HCT116 (cell line): Measurements from ENCODE around the gene FAM168B. TPM values are rescaled to one million over a fixed set of nuclear protein-coding genes. Genes with fewer than 3 reads are reported as not detected.

Source experiments
- ATAC-seq: fragments of 200-7000 bp; cut with Tn5 transposase; 2 replicates; pipeline ENCODE4 v1.9.1; 2020; ENCODE audit warnings: mild to moderate bottlenecking, moderate library complexity
- BruUV-seq: library from RNA; stranded (reverse); fragments of 400-500 nt; replicated peaks from 2 replicates; lab custom pipeline; 2021; lab: Mats Ljungman, UMichigan
- CTCF ChIA-PET: fragments of 300-600 bp; sonication (Branson Sonifier 250); formaldehyde crosslinking; loops from one replicate; lab custom pipeline; 2021; ENCODE audit warnings: antibody characterized with exemption; lab: Charles Lee
- POLR2A ChIA-PET: fragments of 300-600, 350-600 bp; sonication (Branson Sonifier 250); formaldehyde crosslinking; loops from one replicate; lab custom pipeline; 2021; ENCODE audit warnings: antibody characterized with exemption; lab: Charles Lee
- RAD21 ChIA-PET, 2 experiments: fragments of 300-600 bp; sonication (Branson Sonifier 250); formaldehyde crosslinking; loops; one replicate each; lab custom pipeline; 2023; ENCODE audit warnings: low total read pairs in 2 of 2; ENCODE audit not compliant: uncharacterized antibody in 2 of 2, unreplicated experiment in 2 of 2, low non-redundant PET in 1 of 2; lab: Charles Lee
- DNase-seq: peaks from one replicate; pipeline ENCODE4 v3.0.0-alpha.2; 2010; ENCODE audit warnings: low read depth, low spot score
- H2AFZ ChIP-seq: fragments of 200-600 bp; shearing (Covaris generic), sonication (generic); 2 replicates; pipeline ENCODE4 v1.6.1; 2017; ENCODE audit warnings: low read depth, mixed run types, mixed read lengths, antibody characterized with exemption, low read length; ENCODE audit not compliant: poor library complexity, severe bottlenecking
- H3K27ac ChIP-seq: 2 replicates; pipeline ENCODE4 v1.5.1; 2012; ENCODE audit warnings: low read depth, low read length
- H3K27me3 ChIP-seq: fragments of 200-600 bp; sonication (generic); 2 replicates; pipeline ENCODE4 v1.6.1; 2016; ENCODE audit warnings: mixed run types, low read length, mixed read lengths; ENCODE audit not compliant: insufficient read depth
- H3K36me3 ChIP-seq, 2 experiments: fragments of 200-500 bp in 1 of 2; fragments of 200-600 bp in 1 of 2; sonication (Bioruptor generic) in 1 of 2; sonication (generic) in 1 of 2; 2 replicates each; pipeline versions ENCODE4 v1.5.1 to v1.6.1; 2014 to 2016; ENCODE audit warnings: low read length in 2 of 2, inconsistent platforms in 1 of 2, mixed read lengths in 1 of 2, mixed run types in 1 of 2; ENCODE audit not compliant: insufficient read depth in 2 of 2, control insufficient read depth in 1 of 2
- H3K4me1 ChIP-seq, 2 experiments: fragments of 200-600 bp in 1 of 2; sonication (generic) in 1 of 2; 2 replicates each; pipeline versions ENCODE4 v1.5.1 to v1.6.1; 2012 to 2017; ENCODE audit warnings: low read length in 2 of 2, inconsistent platforms in 1 of 2, mild to moderate bottlenecking in 1 of 2, mixed read lengths in 1 of 2, mixed run types in 1 of 2, moderate library complexity in 1 of 2; ENCODE audit not compliant: insufficient read depth in 2 of 2, control insufficient read depth in 1 of 2
- H3K4me2 ChIP-seq: fragments of 200-600 bp; sonication (generic); 2 replicates; pipeline ENCODE4 v1.6.1; 2017; ENCODE audit warnings: mixed run types, low read length, mixed read lengths
- H3K4me3 ChIP-seq, 2 experiments: fragments of 200-600 bp in 1 of 2; sonication (generic) in 1 of 2; replicated peaks in 1 of 2; 2 replicates each; pipeline ENCODE4 v1.5.1; 2011 to 2016; ENCODE audit warnings: low read length in 2 of 2, control low read depth in 1 of 2, low read depth in 1 of 2, mild to moderate bottlenecking in 1 of 2, mixed read lengths in 1 of 2, mixed run types in 1 of 2
- H3K79me2 ChIP-seq: fragments of 200-600 bp; sonication (generic); 2 replicates; pipeline ENCODE4 v1.6.1; 2017; ENCODE audit warnings: mild to moderate bottlenecking, mixed run types, low read length, moderate library complexity, mixed read lengths; ENCODE audit not compliant: insufficient read depth
- H3K9ac ChIP-seq: fragments of 200-600 bp; sonication (generic); 2 replicates; pipeline ENCODE4 v1.6.1; 2016; ENCODE audit warnings: low read length, mixed read lengths
- H3K9me2 ChIP-seq: fragments of 200-600 bp; sonication (generic), shearing (Covaris generic); 2 replicates; pipeline ENCODE4 v1.6.1; 2017; ENCODE audit warnings: mixed run types, mild to moderate bottlenecking, moderate library complexity; ENCODE audit not compliant: insufficient read depth
- H3K9me3 ChIP-seq, 2 experiments: fragments of 200-500 bp in 1 of 2; fragments of 200-600 bp in 1 of 2; sonication (Bioruptor generic) in 1 of 2; sonication (generic) in 1 of 2; 2 replicates each; pipeline ENCODE4 v1.6.1; 2014 to 2017; ENCODE audit warnings: low read length in 2 of 2, mixed read lengths in 2 of 2, inconsistent platforms in 1 of 2, low read depth in 1 of 2, mild to moderate bottlenecking in 1 of 2, mixed run types in 1 of 2, moderate library complexity in 1 of 2; ENCODE audit not compliant: control insufficient read depth in 1 of 2, insufficient read depth in 1 of 2
- H4K20me1 ChIP-seq: fragments of 200-600 bp; sonication (generic), shearing (Covaris generic); 2 replicates; pipeline ENCODE4 v1.6.1; 2017; ENCODE audit warnings: mixed run types, mild to moderate bottlenecking, moderate library complexity; ENCODE audit not compliant: insufficient read depth
- CBX3 ChIP-seq: IDR thresholded peaks from 2 replicates; pipeline ENCODE4 v1.6.1; 2012; ENCODE audit warnings: low read depth
- CTCF ChIP-seq, 3 experiments: fragments of 200-600 bp in 1 of 3; sonication (generic) in 1 of 3; IDR thresholded peaks in 2 of 3; conservative IDR thresholded peaks in 1 of 3; 2 replicates each; pipeline ENCODE4 v1.5.1; 2012 to 2017; ENCODE audit warnings: low read depth in 2 of 3, low read length in 2 of 3, antibody characterized with exemption in 1 of 3, borderline replicate concordance in 1 of 3, control low read depth in 1 of 3, mild to moderate bottlenecking in 1 of 3, mixed read lengths in 1 of 3, mixed run types in 1 of 3, moderate library complexity in 1 of 3; ENCODE audit not compliant: insufficient read depth in 1 of 3
- EZH2phosphoT487 ChIP-seq: fragments of 200-600 bp; IDR thresholded peaks from 2 replicates; pipeline ENCODE4 v1.6.1; 2018; ENCODE audit warnings: antibody characterized with exemption, borderline replicate concordance
- FOSL1 ChIP-seq: IDR thresholded peaks from 2 replicates; pipeline ENCODE4 v1.6.1; 2012; ENCODE audit warnings: low read depth
- MAX ChIP-seq: IDR thresholded peaks from 2 replicates; pipeline ENCODE4 v1.6.1; 2012
- POLR2AphosphoS5 ChIP-seq: IDR thresholded peaks from 2 replicates; pipeline ENCODE4 v1.6.1; 2011; ENCODE audit warnings: mild to moderate bottlenecking, low read depth, low read length, moderate library complexity
- RAD21 ChIP-seq: IDR thresholded peaks from 2 replicates; pipeline ENCODE4 v1.6.1; 2012; ENCODE audit warnings: low read depth, mild to moderate bottlenecking
- REST ChIP-seq: IDR thresholded peaks from 2 replicates; pipeline ENCODE4 v1.6.1; 2012; ENCODE audit warnings: low read depth
- ZBTB33 ChIP-seq: IDR thresholded peaks from 2 replicates; pipeline ENCODE4 v1.6.1; 2011; ENCODE audit warnings: mild to moderate bottlenecking, low read length, moderate library complexity; ENCODE audit not compliant: insufficient replicate concordance; ENCODE audit errors: extremely low read depth
- ZFX ChIP-seq: fragments of 450-650 bp; IDR thresholded peaks from 2 replicates; pipeline ENCODE4 v1.6.1; 2017
- ZNF274 ChIP-seq: fragments of 200-500 bp; sonication (Bioruptor generic); IDR thresholded peaks from 2 replicates; pipeline ENCODE4 v1.6.1; 2014; ENCODE audit warnings: mild to moderate bottlenecking, low read depth, low read length, inconsistent platforms
- intact Hi-C: fragments of 100-400 bp; cut with micrococcal nuclease; formaldehyde crosslinking; loops from 2 replicates; pipeline ENCODE4 v1.10.0; 2022
- total RNA-seq: library from RNA; stranded (reverse); gene quantifications from one replicate; pipeline ENCODE4 v1.2.1, GENCODE V29; 2021; ENCODE audit not compliant: unreplicated experiment

FAM168B gene
- total RNA-seq, 1 experiment from 2014 or later, result 94.5 TPM

GRCh38 chr2:131006561-131006960 lies 86.7 kb downstream of the FAM168B start:
- no peaks in the 10 kb centered on the region for H3K4me1 ChIP-seq
- H3K79me2 ChIP-seq, result no peaks in the 10 kb centered on the region
- H2AFZ ChIP-seq, result no peak overlapping the region
- BruUV-seq, result no TSS peak
- H3K27ac ChIP-seq, result no peak overlapping the region
- ATAC-seq (no peak), DNase-seq (no peak)
- ChIA-PET RAD21 (no interaction called here), CTCF (no interaction called here), POLR2A (no interaction called here)
- H3K36me3 ChIP-seq, result no peaks in the 10 kb centered on the region
- no peaks in the 10 kb centered on the region for H4K20me1 ChIP-seq
- H3K9me3 ChIP-seq, result no peaks in the 10 kb centered on the region
- no peak for TF ChIP-seq REST
- no peak for TF ChIP-seq ZFX
- TF ChIP-seq FOSL1, result no peak
- TF ChIP-seq RAD21, result no peak
- no peak overlapping the region for H3K4me3 ChIP-seq
- no peak overlapping the region for H3K9ac ChIP-seq
- no peaks in the 10 kb centered on the region for H3K9me2 ChIP-seq
- intact Hi-C loops, result no loop called here
- no peak overlapping the region for H3K4me2 ChIP-seq
- no peaks in the 10 kb centered on the region for H3K27me3 ChIP-seq

- H3K27me3 ChIP-seq, result no peaks in the 10 kb centered on the region
- BruUV-seq, result no TSS peak
- CTCF ChIA-PET, result no interaction called here
- no peak overlapping the region for H3K4me3 ChIP-seq
- no peaks in the 10 kb centered on the region for H3K9me3 ChIP-seq
- no peak overlapping the region for H3K4me2 ChIP-seq
- intact Hi-C loops, result no loop called here
- H3K27ac ChIP-seq, result no peak overlapping the region
- no peaks in the 10 kb centered on the region for H3K4me1 ChIP-seq
- no peaks in the 10 kb centered on the region for H3K36me3 ChIP-seq
- ATAC-seq (no peak), DNase-seq (no peak)
- H3K9ac ChIP-seq, result no peak overlapping the region
- H2AFZ ChIP-seq, result no peak overlapping the region
- RAD21 ChIA-PET, result no interaction called here
- H3K79me2 ChIP-seq, result no peaks in the 10 kb centered on the region
- H3K9me2 ChIP-seq, result no peaks in the 10 kb centered on the region
- H4K20me1 ChIP-seq, result no peaks in the 10 kb centered on the region
- POLR2A ChIA-PET, result no interaction called here
- TF ChIP-seq CTCF (IDR thresholded peaks at IDR 0.05 in 2 of 3, conservative IDR thresholded peaks at IDR 0.05 in 1 of 3; ENCODE audit: borderline replicate concordance in 1 of 3, insufficient read depth in 1 of 3, low read depth in 2 of 3, low read length in 2 of 3), result no peak
- TF ChIP-seq RAD21, result no peak
- no peak for TF ChIP-seq CBX3
- TF ChIP-seq POLR2AphosphoS5, result no peak
- no peak for TF ChIP-seq EZH2phosphoT487
- TF ChIP-seq ZBTB33, result no peak
- TF ChIP-seq MAX, result no peak
- no peak for TF ChIP-seq ZNF274
Observed at GRCh38 chr2:131005216-131005935, 87.9 kb downstream of the FAM168B start.
